Ramos (cell line): ENCODE data around the gene KDM4D.
"Not testable (repeated sequence)": the region's sequence is repeated elsewhere in the genome, so short reads cannot be mapped to it uniquely, and the experiment has no call there.

ENCODE experiments used
- in situ Hi-C: fragments of 300-500 bp; cut with MboI; formaldehyde crosslinking; loops from one replicate; pipeline ENCODE4 v1.14.3; 2022; ENCODE audit warnings: low sequenced_read_pairs; ENCODE audit not compliant: unreplicated experiment

KDM4D gene

GRCh38 chr11:95025594-95025993, 52.1 kb downstream of the KDM4D start:
- in situ Hi-C loops, result not testable (repeated sequence)

- in situ Hi-C loops, result no loop called here
Measured at GRCh38 chr11:95028357-95028756, 54.8 kb downstream of the KDM4D start.

GRCh38 chr11:95033051-95033450, 59.5 kb downstream of the KDM4D start:
- in situ Hi-C loops, result no loop called here

GRCh38 chr11:95035316-95035715, 61.8 kb downstream of the KDM4D start:
- in situ Hi-C loops, result no loop called here

- in situ Hi-C loops, result not testable (repeated sequence)
Measured at GRCh38 chr11:95037356-95038035, 64.0 kb downstream of the KDM4D start.

- in situ Hi-C loops, result no loop called here
Measured at GRCh38 chr11:95042239-95042638, 68.7 kb downstream of the KDM4D start.

- in situ Hi-C loops, result no loop called here
Measured at GRCh38 chr11:95042906-95043305, 69.4 kb downstream of the KDM4D start.

GRCh38 chr11:95044010-95044409, 70.5 kb downstream of the KDM4D start:
- in situ Hi-C loops, result no loop called here

GRCh38 chr11:95045812-95046211, 72.3 kb downstream of the KDM4D start:
- in situ Hi-C loops, result no loop called here
